Fibroblast of skin of abdomen (primary cell): ENCODE data around the gene GPC5.
"Not testable (repeated sequence)": the region's sequence is repeated elsewhere in the genome, so short reads cannot be mapped to it uniquely, and the experiment has no call there.

Experiments used
- DNase-seq: peaks from one replicate; pipeline ENCODE4 v3.0.0-alpha.2; 2013

The GPC5 gene

DNA sequence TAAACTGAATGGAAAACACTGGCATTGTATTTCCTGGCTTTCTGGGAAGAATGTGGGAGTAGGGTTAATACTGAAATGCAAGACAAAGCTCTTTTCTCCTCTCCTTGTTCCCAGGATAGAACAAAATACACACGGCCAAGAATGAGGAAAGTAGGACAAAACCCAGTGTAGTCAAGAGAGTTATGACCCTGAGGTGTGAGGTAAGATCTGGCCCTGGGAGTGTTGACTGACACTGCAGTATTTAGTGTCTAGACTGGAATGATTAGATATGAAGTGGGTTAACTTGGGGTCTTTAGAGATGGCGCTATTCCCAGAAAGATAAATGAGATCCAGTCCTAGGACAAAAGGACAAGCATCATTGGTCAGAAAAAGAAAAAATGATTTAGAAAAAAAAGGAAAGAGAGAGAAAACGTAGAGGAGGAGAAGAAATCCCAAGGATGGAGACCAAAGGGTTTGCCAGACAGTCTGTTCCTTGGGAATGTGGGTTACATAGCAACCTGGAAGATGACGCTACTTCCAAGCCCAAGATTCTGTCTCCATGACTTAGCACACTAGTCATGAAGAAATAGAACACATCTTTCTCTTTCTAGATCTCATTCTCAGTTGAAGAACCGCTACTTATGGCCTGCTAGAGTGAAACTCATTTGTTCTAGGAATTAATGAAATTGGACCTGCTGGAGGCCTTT is 1284.6 kb downstream of the GPC5 start:
- no peak for DNase-seq

DNA sequence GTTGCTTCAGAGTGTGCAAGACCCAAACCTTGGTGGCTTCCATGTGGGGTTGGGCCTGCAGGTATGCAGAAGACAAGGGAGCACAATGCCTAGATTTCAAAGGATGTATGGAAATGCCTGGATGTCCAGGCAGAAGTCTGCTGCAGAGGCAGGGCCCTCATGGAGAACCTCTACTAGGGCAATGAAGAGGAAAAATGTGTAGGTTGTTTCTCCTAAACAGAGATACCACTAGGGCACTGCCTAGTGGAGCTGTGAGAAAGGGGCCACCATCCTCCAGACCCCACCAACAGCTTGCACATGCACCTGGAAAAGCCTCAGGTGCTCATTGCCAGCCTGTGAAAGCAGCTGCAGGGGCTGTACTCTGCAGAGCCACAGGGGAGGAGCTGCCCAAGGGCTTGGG is 1295.6 kb downstream of the GPC5 start:
- DNase-seq: no peak

DNA sequence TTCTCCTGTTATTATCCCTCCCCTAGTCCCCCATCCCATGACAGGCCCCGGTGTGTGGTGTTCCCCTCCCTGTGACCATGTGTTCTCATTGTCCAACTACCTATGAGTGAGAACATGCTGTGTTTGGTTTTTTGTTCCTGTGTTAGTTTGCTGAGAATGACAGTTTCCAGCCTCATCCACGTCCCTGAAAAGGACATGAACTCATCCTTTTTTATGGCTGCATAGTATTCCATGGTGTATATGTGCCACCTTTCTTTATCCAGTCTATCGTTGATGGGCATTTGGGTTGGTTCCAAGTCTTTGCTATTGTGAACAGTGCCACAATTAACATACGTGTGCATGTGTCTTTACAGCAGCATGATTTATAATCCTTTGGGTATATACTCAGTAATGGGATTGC is 1297.4 kb downstream of the GPC5 start:
- DNase-seq: not testable (repeated sequence)

GRCh38 chr13:92716749-92717148 is 1318.3 kb downstream of the GPC5 start:
- peak; percentile 35 for DNase-seq

- no peak for DNase-seq
Measured at GRCh38 chr13:92717857-92718256, 1319.4 kb downstream of the GPC5 start.

GRCh38 chr13:92719868-92720267 is 1321.4 kb downstream of the GPC5 start:
- DNase-seq: no peak

DNA sequence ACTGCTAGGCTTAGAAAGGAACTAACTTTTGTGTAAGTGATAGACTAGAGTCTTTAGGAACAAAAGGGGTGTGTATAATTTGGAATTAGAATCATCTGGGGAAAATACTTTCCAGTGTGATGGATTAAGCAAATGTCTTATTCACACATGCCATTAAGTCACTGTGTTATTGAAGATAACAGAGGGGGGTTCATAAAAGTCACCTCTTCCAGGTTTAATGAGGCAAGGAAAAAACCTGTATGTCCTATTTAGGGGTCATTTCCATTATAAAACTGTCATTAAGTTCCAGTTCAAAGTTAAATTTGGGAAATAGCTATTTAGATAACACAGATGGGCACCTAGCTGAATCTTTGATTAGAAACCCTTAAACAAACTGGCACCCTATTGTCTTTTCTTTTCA is 1323.2 kb downstream of the GPC5 start:
- no peak for DNase-seq

- peak; percentile 54 for DNase-seq
Measured at GRCh38 chr13:92727118-92727517, 1328.7 kb downstream of the GPC5 start.

- no peak for DNase-seq
Measured at GRCh38 chr13:92734068-92734467, 1335.6 kb downstream of the GPC5 start.

GRCh38 chr13:92734545-92734944 is 1336.1 kb downstream of the GPC5 start:
- no peak for DNase-seq

- no peak for DNase-seq
Measured at GRCh38 chr13:92735909-92736308, 1337.5 kb downstream of the GPC5 start.

DNA sequence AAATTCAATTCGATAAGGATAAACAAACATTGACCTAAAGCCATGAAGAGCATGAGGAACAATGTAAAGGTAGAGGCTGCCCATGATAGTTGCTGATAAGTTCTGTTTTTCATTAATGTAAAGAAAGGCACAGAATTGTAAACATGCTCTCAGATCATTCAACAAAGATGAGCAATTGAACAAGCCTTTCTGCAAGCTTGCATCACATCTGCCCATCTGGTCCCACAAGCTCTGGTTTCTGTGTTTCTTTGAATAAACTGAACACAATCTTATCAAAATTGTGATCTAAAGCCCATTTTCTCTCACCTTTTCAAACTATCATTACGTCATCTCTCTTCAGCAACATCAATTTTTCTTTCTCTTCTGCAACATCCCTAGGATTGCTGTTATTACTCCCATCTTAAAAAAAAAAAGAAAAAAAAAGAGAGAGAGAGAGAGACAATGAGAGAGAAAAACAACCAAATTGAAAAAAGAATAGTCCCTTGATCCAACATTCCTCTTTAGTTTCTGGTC is 1340.9 kb downstream of the GPC5 start:
- peak; percentile 40 for DNase-seq

DNA sequence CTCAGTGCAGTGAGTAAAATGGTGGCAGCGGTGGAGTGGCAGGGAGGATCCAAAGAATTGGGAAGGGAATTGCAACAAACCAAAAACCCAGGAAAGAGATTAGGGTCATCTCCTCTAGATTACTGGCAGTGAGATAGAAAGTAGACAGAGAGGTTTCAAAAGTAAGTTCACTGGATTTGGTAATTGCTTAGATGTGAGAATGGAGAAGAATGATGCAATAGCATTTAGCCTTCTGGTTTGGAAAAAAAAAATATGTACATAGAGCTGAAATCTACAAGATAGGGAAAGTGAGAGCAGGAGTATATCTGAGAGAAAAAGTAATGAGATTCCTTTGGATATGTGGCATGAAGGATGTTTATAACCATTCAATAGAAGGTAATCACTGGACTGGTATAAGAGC is 1345.6 kb downstream of the GPC5 start:
- no peak for DNase-seq

DNA sequence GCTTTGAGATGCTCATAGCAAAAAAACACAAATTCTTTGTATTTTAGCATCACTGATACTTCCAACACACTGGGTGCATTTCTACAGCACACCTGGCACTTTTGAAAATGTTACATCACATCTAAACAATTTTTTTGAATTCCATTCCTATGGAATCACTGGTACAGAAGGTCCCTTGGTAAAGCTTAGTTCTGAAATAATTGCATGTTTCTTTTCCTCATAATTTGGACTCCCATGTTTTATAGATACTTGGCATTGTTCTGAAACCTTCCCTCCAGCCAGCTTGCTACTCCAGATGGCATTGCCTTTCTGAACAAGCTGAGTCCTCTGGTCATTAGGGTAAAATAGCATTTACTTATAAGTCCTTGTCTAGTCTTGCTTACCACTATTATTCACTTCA is 1346.8 kb downstream of the GPC5 start:
- peak; percentile 2 for DNase-seq

GRCh38 chr13:92752705-92753104 is 1354.3 kb downstream of the GPC5 start:
- not testable (repeated sequence) for DNase-seq

GRCh38 chr13:92761710-92762109 is 1363.3 kb downstream of the GPC5 start:
- DNase-seq: no peak

GRCh38 chr13:92767468-92767867 is 1369.0 kb downstream of the GPC5 start:
- DNase-seq: no peak

DNA sequence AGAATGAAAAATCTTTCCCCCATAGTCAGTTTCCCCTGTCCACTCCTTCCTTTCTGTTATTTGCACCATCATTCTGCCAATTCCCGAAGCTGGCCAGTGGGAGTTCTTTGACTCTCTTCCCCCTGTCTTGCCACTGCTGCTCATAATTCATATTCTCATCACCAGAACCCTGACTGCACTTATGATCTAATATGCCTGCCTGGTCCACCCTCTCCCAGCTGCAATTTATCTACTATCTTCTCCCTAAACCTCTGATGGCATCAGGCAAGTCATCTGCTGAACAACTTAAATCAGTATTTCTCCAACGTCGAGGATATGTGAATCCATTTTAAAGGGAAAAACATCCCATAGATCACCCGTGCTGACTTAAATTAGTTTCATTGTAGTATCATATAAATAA is 1370.2 kb downstream of the GPC5 start:
- peak; percentile 12 for DNase-seq

GRCh38 chr13:92769046-92769445 is 1370.6 kb downstream of the GPC5 start:
- DNase-seq: peak; percentile 71

GRCh38 chr13:92775658-92776057 is 1377.2 kb downstream of the GPC5 start:
- peak; percentile 48 for DNase-seq

DNA sequence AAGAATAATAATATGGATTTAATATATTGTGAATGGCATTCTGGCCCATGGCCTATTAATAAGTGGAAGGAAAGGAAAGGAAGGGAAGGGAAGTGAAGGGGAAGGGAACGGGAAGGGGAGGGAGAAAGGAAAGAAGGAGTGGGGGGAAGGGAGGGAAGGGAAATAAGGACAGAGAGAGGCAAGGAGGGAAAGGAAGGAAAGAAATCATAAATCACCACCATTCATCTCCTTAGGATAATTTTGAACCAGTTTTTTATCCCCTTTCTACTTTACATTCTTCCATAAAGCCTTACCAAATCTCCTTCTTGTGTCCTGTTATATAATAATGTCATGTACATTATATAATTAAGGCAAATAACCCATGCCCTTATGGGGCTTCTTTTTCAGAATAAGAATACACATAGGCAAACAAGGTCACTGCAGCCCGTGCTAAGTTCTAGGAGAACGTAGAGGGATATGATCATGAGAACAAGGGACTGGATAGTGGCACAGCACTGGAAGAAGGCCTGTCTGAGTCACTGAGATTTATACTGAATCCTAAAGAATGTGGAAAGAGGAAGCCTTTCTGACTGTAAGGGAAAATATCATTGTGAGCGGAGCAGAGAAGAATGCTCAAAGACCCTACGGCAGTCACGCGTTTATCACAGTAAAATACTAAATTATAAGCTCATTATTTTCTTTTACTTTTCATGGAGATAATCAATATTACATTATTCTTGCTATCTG is 1383.7 kb downstream of the GPC5 start:
- peak; percentile 8 for DNase-seq

DNA sequence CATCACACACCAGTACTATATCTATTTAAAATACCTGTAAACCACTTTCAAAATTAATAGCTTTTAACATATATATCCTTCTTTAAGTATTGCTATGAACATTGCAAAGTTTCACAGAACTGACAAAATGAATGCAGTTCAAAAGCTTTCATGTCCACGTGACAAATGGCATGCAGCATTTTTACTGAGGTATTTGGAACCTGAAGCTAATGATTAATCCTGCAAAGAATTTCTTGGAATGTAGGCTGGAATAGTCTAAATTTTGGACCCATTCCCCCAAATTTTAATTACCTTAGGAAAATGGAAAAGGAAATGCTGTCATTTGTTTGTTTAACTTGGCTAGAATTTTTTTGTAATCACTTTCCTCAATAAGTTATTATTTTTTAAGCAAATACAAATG is 1404.4 kb downstream of the GPC5 start:
- peak; percentile 61 for DNase-seq

DNA sequence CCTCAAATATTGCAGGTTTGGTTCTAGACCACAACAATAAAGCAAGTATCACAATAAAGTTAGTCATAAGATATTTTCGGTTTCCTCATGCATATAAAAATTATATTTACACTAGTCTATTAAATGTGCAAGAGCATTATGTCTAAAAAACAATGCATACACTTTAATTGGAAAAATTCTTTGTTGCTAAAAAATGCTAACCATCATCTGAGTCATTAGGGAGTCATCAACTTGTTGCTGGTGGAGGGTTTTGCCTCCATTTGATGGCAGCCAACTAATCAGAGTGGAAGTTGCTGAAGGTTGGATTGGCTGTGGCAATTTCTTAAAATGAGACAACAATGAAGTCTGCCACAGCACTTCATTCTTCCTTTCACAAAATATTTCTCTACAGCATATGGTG is 1405.9 kb downstream of the GPC5 start:
- DNase-seq: peak; percentile 76

GRCh38 chr13:92804926-92805325 is 1406.5 kb downstream of the GPC5 start:
- peak; percentile 63 for DNase-seq
